ENCODE measurements around the gene HIPK3. TPM values are rescaled to one million over a fixed set of nuclear protein-coding genes. Genes with fewer than 3 reads are reported as not detected.

HIPK3 gene
- total RNA-seq, 5 donors from 2014 or later (not counting 1 experiment from before 2014, with no cell fraction given): 47.2 to 70.2 (median 65.0) TPM

GRCh38 chr11:33368931-33369330, 111.8 kb downstream of the HIPK3 start:
- ChIA-PET POLR2A (no interaction called here), CTCF (no interaction called here)
- H3K27ac Mint-ChIP-seq: no peak overlapping the region
- H3K27me3 ChIP-seq (replicated peaks in 1 of 2; ENCODE audit: control insufficient read depth in 2 of 2, extremely low read depth in 1 of 2, insufficient read depth in 2 of 2, low read length in 1 of 2): peaks cover 0 to 12% of the 10 kb centered on the region in 2 experiments
- H3K36me3 Mint-ChIP-seq: no peaks in the 10 kb centered on the region
- no peaks in the 10 kb centered on the region for H3K9me3 Mint-ChIP-seq
- H3K36me3 ChIP-seq (ENCODE audit: control insufficient read depth in 2 of 2, extremely low read depth in 1 of 2, insufficient read depth in 1 of 2, low read length in 1 of 2): no peaks in the 10 kb centered on the region
- H3K4me1 ChIP-seq (ENCODE audit: control insufficient read depth in 1 of 2, extremely low read depth in 1 of 2, insufficient read depth in 2 of 2, low read length in 2 of 2): no peaks in the 10 kb centered on the region
- no peak for ATAC-seq (replicated peaks in 1 of 4)
- peaks cover 8 to 32% of the 10 kb centered on the region in 2 donors for H3K27me3 Mint-ChIP-seq
- no peak overlapping the region for H3K4me3 Mint-ChIP-seq
- no peaks in the 10 kb centered on the region for H3K9me3 ChIP-seq
- 94% methylated on average over 1 of the region's 1 CpG for WGBS (ENCODE audit: insufficient coverage)
- no peaks in the 10 kb centered on the region for H3K4me1 Mint-ChIP-seq
- H3K27ac ChIP-seq (ENCODE audit: low read length): no peak overlapping the region
- DNase-seq: no peak
- no peak overlapping the region for H3K4me3 ChIP-seq (ENCODE audit: control insufficient read depth in 1 of 2, extremely low read depth in 1 of 2, low read length in 1 of 2)

DNA sequence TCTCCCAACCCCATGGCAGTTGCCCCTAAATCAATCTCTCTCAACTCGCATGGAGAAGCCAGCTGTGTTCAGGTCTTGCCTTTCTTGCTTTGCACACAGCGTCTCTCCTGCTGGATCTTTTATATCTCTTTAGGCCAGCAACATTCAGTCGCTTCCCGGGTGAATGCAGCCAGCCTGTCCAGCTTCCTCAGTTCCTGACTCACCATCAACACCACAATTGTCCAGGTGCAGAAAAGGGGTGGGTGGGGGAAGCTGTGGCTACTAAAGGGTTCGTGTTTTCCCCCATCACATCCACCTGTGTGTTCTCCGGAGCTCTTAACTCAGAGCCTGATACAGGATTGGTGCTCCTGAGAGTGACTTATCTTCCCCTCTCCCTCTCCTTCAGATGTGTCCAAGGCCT, 116.5 kb downstream of the HIPK3 start:
- Histone ChIP-seq H3K27ac (ENCODE audit: low read length) (no peak overlapping the region), H3K27me3 (replicated peaks in 1 of 2; ENCODE audit: control insufficient read depth in 2 of 2, extremely low read depth in 1 of 2, insufficient read depth in 2 of 2, low read length in 1 of 2) (peaks cover 19 to 27% of the 10 kb centered on the region in 2 experiments), H3K4me1 (ENCODE audit: control insufficient read depth in 1 of 2, extremely low read depth in 1 of 2, insufficient read depth in 2 of 2, low read length in 2 of 2) (no peaks in the 10 kb centered on the region), H3K9me3 (no peaks in the 10 kb centered on the region), H3K36me3 (ENCODE audit: control insufficient read depth in 2 of 2, extremely low read depth in 1 of 2, insufficient read depth in 1 of 2, low read length in 1 of 2) (no peaks in the 10 kb centered on the region), H3K4me3 (ENCODE audit: control insufficient read depth in 1 of 2, extremely low read depth in 1 of 2, low read length in 1 of 2) (no peak overlapping the region)
- H3K27ac Mint-ChIP-seq: no peak overlapping the region
- H3K27me3 Mint-ChIP-seq: peaks cover 28 to 58% of the 10 kb centered on the region in 2 donors
- no peak for DNase-seq
- no peak overlapping the region for H3K4me3 Mint-ChIP-seq
- 100% methylated on average over 2 of the region's 6 CpGs for WGBS (ENCODE audit: insufficient coverage)
- no peak for ATAC-seq (replicated peaks in 1 of 4)
- H3K36me3 Mint-ChIP-seq: no peaks in the 10 kb centered on the region
- ChIA-PET CTCF (no interaction called here), POLR2A (no interaction called here)
- H3K9me3 Mint-ChIP-seq: no peaks in the 10 kb centered on the region
- peaks cover 0 to 7% (median 4%) of the 10 kb centered on the region in 3 donors for H3K4me1 Mint-ChIP-seq

GRCh38 chr11:33375236-33375635, 118.1 kb downstream of the HIPK3 start:
- WGBS (ENCODE audit: insufficient coverage): 91% methylated on average over 7 of the region's 11 CpGs
- ChIA-PET POLR2A (no interaction called here), CTCF (no interaction called here)
- H3K36me3 ChIP-seq (ENCODE audit: control insufficient read depth in 2 of 2, extremely low read depth in 1 of 2, insufficient read depth in 1 of 2, low read length in 1 of 2): no peaks in the 10 kb centered on the region
- H3K4me1 ChIP-seq (ENCODE audit: control insufficient read depth in 1 of 2, extremely low read depth in 1 of 2, insufficient read depth in 2 of 2, low read length in 2 of 2): no peaks in the 10 kb centered on the region
- Mint-ChIP-seq H3K9me3 (no peaks in the 10 kb centered on the region), H3K27me3 (peaks cover 39 to 55% of the 10 kb centered on the region in 2 donors), H3K27ac (no peak overlapping the region), H3K36me3 (no peaks in the 10 kb centered on the region), H3K4me1 (peaks cover 0 to 7% (median 4%) of the 10 kb centered on the region in 3 donors), H3K4me3 (peak overlapping the region; percentile 31 to 59 (median 34))
- no peak for ATAC-seq (replicated peaks in 1 of 4)
- no peak overlapping the region for H3K4me3 ChIP-seq (ENCODE audit: control insufficient read depth in 1 of 2, extremely low read depth in 1 of 2, low read length in 1 of 2)
- H3K27me3 ChIP-seq (replicated peaks in 1 of 2; ENCODE audit: control insufficient read depth in 2 of 2, extremely low read depth in 1 of 2, insufficient read depth in 2 of 2, low read length in 1 of 2): peaks cover 19 to 33% of the 10 kb centered on the region in 2 experiments
- no peak overlapping the region for H3K27ac ChIP-seq (ENCODE audit: low read length)
- no peaks in the 10 kb centered on the region for H3K9me3 ChIP-seq
- no peak for DNase-seq

DNA sequence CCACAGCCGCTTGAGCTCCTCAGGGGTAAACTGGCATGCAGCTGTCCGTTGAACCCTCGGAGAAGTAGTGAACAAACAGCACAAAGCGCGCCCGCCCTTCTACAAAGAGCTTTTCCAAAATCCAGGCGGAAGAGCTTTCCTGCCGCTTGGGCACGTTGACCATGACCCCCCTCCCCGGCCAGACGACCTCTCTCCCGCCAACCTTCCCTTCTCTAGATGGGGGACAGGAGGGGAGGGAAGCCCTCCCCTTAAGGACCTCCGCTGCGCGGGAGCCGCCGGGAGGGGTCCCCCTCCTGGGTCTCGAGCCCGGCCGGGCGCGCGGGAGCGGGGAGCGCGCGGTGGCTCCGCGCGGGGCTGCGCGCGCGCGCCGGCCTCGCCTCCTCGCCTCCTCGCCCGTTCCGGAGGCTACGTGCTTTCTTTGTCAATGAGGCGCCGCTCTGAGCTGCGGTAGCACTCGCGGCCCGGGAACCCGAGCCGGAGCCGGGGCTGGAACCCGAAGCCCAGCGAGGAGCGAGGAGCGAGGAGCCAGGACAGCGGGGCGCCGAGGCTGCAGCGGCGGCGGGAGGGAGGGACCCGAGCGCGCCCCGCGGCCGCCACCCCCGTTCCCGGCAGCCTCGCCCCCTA, 118.6 kb downstream of the HIPK3 start, which contains the start of gene KIAA1549L:
TSS of gene KIAA1549L (plus strand) at position 421 of the 624 bp plus-strand sequence.
- DNase-seq (no peak), ATAC-seq (replicated peaks in 1 of 4) (no peak)
- Mint-ChIP-seq H3K27me3 (peaks cover 39 to 54% of the 10 kb centered on the region in 2 donors), H3K36me3 (no peaks in the 10 kb centered on the region), H3K9me3 (no peaks in the 10 kb centered on the region), H3K27ac (no peak within 1 kb of the TSS), H3K4me3 (peak within 1 kb of the TSS; percentile 31 to 59 (median 37)), H3K4me1 (peaks cover 0 to 7% (median 4%) of the 10 kb centered on the region in 3 donors)
- H3K4me1 ChIP-seq (ENCODE audit: control insufficient read depth in 1 of 2, extremely low read depth in 1 of 2, insufficient read depth in 2 of 2, low read length in 2 of 2): no peaks in the 10 kb centered on the region
- no peak within 1 kb of the TSS for H3K27ac ChIP-seq (ENCODE audit: low read length)
- H3K36me3 ChIP-seq (ENCODE audit: control insufficient read depth in 2 of 2, extremely low read depth in 1 of 2, insufficient read depth in 1 of 2, low read length in 1 of 2): no peaks in the 10 kb centered on the region
- H3K4me3 ChIP-seq (ENCODE audit: control insufficient read depth in 1 of 2, extremely low read depth in 1 of 2, low read length in 1 of 2): no peak within 1 kb of the TSS
- peaks cover 21 to 33% of the 10 kb centered on the region in 2 experiments for H3K27me3 ChIP-seq (replicated peaks in 1 of 2; ENCODE audit: control insufficient read depth in 2 of 2, extremely low read depth in 1 of 2, insufficient read depth in 2 of 2, low read length in 1 of 2)
- H3K9me3 ChIP-seq: no peaks in the 10 kb centered on the region
- ChIA-PET CTCF (interaction anchor here in 1 of 2 donors (0.6 kb wide), 1 partner anchor 81 kb away, joined by 3 read pairs; no protein-coding TSS in a partner anchor), POLR2A (no interaction called here)
- WGBS (ENCODE audit: insufficient coverage): 3% methylated on average over 57 of the region's 70 CpGs

DNA sequence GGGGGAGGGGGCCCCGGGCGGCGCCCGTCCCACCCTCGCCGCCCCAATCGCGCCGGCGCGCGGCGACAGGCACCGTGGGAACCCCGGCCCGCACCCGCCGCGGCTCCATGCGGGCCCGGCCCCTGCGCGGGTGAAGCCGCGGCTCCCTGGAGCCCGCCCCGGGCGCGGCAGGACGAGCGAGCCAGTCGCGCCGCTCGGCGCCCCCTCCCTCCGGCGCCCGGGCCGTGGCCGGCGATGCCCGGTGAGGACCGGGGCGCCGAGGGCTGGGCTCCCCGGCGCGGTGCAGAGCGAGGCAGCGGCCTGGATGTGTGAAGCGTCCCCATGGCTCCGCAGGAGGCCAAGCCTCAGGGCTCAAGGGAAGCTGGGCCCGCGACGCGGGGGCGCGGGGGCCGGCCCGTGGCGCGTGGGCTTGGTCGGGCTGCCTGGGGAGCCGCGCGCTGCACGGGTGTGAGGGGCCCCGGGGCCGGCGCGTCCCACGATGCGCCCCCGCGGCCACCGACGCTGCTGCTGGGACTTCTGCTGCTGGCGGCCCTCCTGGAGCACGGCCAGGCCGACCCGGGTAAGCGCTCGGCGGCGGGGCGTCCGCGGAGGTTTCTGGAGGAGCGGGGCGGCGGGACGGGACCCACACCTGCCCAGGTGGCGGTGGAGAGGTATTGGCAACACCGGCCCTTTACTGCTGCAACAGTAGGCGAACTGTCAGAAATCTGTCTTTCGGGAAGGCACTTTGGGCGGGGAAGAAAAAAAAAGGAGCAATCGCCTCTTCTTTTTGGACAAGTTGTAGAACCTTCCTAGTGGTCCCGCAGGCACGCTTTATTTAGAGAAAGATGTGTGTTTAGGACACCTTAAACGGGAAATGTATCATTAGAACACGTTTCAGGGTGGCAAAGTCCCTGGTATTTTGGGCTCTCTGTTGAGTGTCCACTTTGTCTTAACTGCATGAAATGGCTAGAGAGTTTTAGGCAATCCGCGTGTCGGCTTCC, 119.4 kb downstream of the HIPK3 start:
- DNase-seq: no peak
- peaks cover 39 to 51% of the 10 kb centered on the region in 2 donors for H3K27me3 Mint-ChIP-seq

More for the DNA sequence above, 119.4 kb downstream of the HIPK3 start:
- WGBS (ENCODE audit: insufficient coverage): 4% methylated on average over 103 of the region's 106 CpGs
- Histone ChIP-seq H3K4me3 (ENCODE audit: control insufficient read depth in 1 of 2, extremely low read depth in 1 of 2, low read length in 1 of 2) (no peak overlapping the region), H3K27ac (ENCODE audit: low read length) (no peak overlapping the region), H3K36me3 (ENCODE audit: control insufficient read depth in 2 of 2, extremely low read depth in 1 of 2, insufficient read depth in 1 of 2, low read length in 1 of 2) (no peaks in the 10 kb centered on the region), H3K27me3 (replicated peaks in 1 of 2; ENCODE audit: control insufficient read depth in 2 of 2, extremely low read depth in 1 of 2, insufficient read depth in 2 of 2, low read length in 1 of 2) (peaks cover 24 to 29% of the 10 kb centered on the region in 2 experiments), H3K4me1 (ENCODE audit: control insufficient read depth in 1 of 2, extremely low read depth in 1 of 2, insufficient read depth in 2 of 2, low read length in 2 of 2) (no peaks in the 10 kb centered on the region), H3K9me3 (no peaks in the 10 kb centered on the region)
- Mint-ChIP-seq H3K9me3 (no peaks in the 10 kb centered on the region), H3K4me3 (peak overlapping the region in 1 of 3 donors; percentile 28), H3K27ac (no peak overlapping the region), H3K4me1 (peaks cover 0 to 7% (median 4%) of the 10 kb centered on the region in 3 donors), H3K36me3 (no peaks in the 10 kb centered on the region)
- CTCF ChIA-PET: no interaction called here
- peak in 1 of 4 experiments; percentile 24 for ATAC-seq (replicated peaks in 1 of 4)
- POLR2A ChIA-PET: no interaction called here

Measured in T-cell (primary cell).